HK-2 (cell line): Measurements from ENCODE around the gene MAPK9.
"Not testable (repeated sequence)": the region's sequence is repeated elsewhere in the genome, so short reads cannot be mapped to it uniquely, and the experiment has no call there.

Experiments
- DNase-seq: peaks from one replicate; pipeline ENCODE4 v3.0.0-alpha.2; 2018; ENCODE audit not compliant: unreplicated experiment

Gene MAPK9

GRCh38 chr5:180235077-180235476 lies 56.8 kb downstream of the MAPK9 start:
- DNase-seq, result no peak

DNA sequence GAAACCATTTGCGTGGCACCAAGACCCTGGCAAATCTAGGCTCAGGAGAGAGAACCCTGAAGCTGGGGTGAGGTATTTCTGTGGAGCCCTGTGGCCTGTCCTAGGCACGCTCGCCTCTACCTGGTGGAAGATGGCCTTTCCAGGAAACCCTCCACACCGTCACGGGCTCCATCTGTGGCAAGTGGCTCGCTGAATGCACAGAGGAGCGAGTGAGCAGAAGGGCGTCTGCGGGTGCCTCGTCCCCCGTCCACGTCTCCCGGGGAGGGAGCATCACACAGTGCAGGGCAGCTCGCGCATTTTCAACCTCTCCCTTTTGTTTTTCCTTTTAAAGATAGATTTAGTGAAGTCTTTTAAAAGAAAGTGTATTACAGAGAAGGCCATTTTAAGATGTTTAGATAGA lies 57.6 kb downstream of the MAPK9 start:
- DNase-seq, result no peak

DNA sequence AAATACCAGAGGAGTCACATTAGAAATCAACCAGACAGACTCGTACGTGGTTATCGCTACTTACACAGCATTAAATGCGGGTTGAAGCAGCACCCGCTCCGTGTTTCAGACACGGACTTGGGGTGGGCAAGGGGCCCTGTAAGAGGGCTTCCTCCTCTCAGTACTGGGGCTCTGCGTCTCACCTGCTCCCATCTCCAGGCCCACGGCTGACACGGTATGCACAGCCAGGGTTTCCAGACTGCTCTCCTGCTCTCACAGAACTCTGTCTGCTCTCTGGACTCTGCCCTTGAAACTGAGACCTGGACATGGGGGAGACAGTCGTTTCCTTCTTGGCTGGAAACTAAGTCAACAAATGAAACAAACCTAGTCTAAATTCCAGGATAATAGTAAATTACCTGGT lies 58.2 kb downstream of the MAPK9 start:
- DNase-seq, result no peak

DNA sequence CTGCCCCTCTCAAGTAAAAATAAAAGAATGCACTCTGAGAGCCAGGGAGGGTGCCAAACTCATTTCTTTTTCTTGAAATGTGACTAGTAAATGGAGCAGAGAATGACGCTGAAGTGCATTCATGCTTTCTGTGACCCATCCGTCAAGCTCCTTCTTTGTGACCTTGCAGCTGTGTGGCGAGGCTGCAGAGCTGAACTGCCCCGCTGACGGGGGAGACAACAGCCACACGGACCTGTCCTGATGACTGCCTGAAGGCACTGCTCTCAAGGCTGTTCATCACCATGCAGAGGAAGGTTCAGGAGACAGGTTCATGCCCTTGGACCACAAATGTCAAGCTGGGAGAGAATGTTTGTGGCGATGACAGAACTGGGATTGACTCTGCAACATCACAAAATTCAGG lies 61.9 kb downstream of the MAPK9 start:
- DNase-seq, result no peak

DNA sequence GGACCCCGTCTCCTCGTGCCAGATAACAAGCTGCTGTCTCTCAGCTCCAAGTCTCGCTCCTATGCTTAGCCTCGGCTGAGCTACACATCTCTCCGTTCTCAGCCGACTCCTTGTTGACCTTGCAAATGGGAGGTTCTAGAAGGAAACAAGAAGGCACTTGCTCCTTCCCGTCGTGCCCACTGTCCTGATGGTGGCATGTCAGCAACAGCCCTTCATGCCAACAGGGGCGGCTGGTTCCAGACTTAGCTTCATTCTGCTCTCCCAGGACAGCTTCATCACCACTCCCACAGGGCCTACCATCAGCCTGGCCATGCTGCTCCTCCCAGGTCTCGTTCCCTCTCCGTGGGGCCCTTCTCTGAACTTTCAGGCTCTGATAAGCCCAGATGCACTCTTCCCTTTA lies 69.8 kb downstream of the MAPK9 start:
- no peak for DNase-seq

- DNase-seq, result no peak
Observed at GRCh38 chr5:180217797-180218196, 74.1 kb downstream of the MAPK9 start.

- no peak for DNase-seq
Observed at GRCh38 chr5:180216646-180217171, 75.2 kb downstream of the MAPK9 start.

GRCh38 chr5:180215783-180216630 lies 75.9 kb downstream of the MAPK9 start:
- no peak for DNase-seq

- DNase-seq, result no peak
Observed at GRCh38 chr5:180214870-180215770, 76.8 kb downstream of the MAPK9 start.

- DNase-seq, result no peak
Observed at GRCh38 chr5:180213657-180214207, 78.2 kb downstream of the MAPK9 start.

DNA sequence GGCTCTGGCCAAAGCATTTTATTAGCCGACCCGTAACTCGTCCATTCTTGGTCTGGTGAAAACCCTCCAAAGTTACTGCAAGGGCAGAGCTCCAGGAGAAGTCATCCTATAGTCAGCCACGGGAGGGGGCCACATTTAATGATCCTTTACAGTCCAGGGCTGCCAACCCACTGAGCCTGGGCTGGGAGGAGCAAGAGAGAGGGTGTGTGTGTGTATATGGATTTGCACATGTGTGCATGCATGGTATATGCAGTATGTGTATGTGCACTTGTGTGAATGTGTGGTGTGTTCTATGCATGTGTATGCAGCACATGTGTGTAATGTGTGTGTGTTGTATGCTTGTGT lies 78.7 kb downstream of the MAPK9 start:
- no peak for DNase-seq

- no peak for DNase-seq
Observed at GRCh38 chr5:180212363-180213255, 79.3 kb downstream of the MAPK9 start.

GRCh38 chr5:180211761-180212035 lies 80.2 kb downstream of the MAPK9 start:
- DNase-seq, result no peak

DNA sequence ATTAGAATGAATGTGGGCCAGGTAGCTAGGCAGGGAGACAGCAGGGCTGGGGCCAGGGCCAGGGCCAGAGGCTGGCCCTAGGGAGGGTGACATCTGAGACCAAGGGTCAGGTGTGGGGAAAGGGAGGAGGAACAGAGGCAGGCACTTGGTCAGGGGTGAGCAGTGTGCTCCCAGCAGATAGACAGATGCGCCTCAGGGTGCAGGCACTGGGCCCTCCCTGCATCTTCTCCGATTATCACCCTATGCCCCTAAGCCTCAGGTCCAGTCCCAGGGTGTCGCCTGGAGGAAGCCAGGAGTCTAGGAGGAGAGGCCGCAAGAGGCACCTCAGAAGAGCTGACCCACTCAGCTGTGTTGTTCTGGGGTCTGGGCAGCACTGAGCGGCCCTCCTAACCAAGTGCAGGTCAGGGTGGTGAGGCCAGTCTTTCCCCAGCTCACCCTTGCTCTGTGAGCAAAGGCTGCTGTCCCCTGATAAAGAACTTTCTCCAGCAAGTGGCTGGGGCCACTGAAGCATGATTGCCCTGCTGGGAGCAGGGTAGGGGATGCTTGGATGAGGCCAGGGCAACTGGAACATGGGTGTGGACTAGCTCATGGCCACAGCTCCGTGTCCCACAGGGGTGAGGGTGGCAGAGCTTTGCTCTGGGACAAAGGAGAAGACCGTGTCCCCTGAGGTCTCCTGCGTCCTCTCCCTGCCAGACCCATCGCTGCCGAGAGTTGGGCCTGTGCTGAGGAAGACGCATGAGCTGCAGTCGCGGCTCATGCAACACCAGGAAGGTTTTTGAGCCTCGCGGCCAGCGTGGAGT lies 80.7 kb downstream of the MAPK9 start:
- no peak for DNase-seq

- not testable (repeated sequence) for DNase-seq
Observed at GRCh38 chr5:180210077-180210476, 81.8 kb downstream of the MAPK9 start.

- peak; percentile 58 for DNase-seq
Observed at GRCh38 chr5:180209137-180209581, 82.7 kb downstream of the MAPK9 start, which contains the start of gene RASGEF1C. RASGEF1C (minus strand) TSS chr5:180209211; CDS start chr5:180138052, 71,159 bp downstream.

GRCh38 chr5:180208435-180209081 lies 83.3 kb downstream of the MAPK9 start:
- no peak for DNase-seq

GRCh38 chr5:180208038-180208434 lies 83.8 kb downstream of the MAPK9 start:
- no peak for DNase-seq

- no peak for DNase-seq
Observed at GRCh38 chr5:180207593-180207992, 84.3 kb downstream of the MAPK9 start.

- DNase-seq, result no peak
Observed at GRCh38 chr5:180206993-180207392, 84.9 kb downstream of the MAPK9 start.
